ENCODE measurements around the gene EFCAB11.

- no peak for TF ChIP-seq EP300 (IDR thresholded peaks at IDR 0.05)
- no peak for TF ChIP-seq CTCF (IDR thresholded peaks at IDR 0.05)
Measured at GRCh38 chr14:89956661-89957009, 2.1 kb upstream of the EFCAB11 start.

Data from gastroesophageal sphincter (tissue), 3 donors.